Nephron progenitor cell (in vitro differentiated cells): ENCODE data around the gene MSANTD2.

Experiments used
- DNase-seq: peaks from one replicate; pipeline ENCODE4 v3.0.0; 2021
- H3K27ac Mint-ChIP-seq: 2 replicates; pipeline ENCODE4 v1.8.0; 2021; ENCODE audit warnings: mild to moderate bottlenecking, moderate library complexity, mixed read lengths
- H3K27me3 Mint-ChIP-seq: 2 replicates; pipeline ENCODE4 v1.8.0; 2021; ENCODE audit warnings: mild to moderate bottlenecking, low read depth, mixed read lengths; ENCODE audit not compliant: poor library complexity
- H3K36me3 Mint-ChIP-seq: 2 replicates; pipeline ENCODE4 v1.8.0; 2021; ENCODE audit warnings: low read depth, mixed read lengths
- H3K4me1 Mint-ChIP-seq: 2 replicates; pipeline ENCODE4 v1.8.0; 2021; ENCODE audit warnings: mixed read lengths
- H3K4me3 Mint-ChIP-seq: 2 replicates; pipeline ENCODE4 v1.8.0; 2021; ENCODE audit warnings: mild to moderate bottlenecking, moderate library complexity, mixed read lengths
- H3K9me3 Mint-ChIP-seq: 2 replicates; pipeline ENCODE4 v1.8.0; 2021; ENCODE audit warnings: mild to moderate bottlenecking, moderate library complexity, mixed read lengths
- TF ChIP-seq, protein P1 (sequence below): fragments of 200-600 bp; sonication (generic); IDR thresholded peaks from 2 replicates; pipeline ENCODE4 v1.5.0; 2021; ENCODE audit warnings: antibody characterized with exemption

Gene MSANTD2

DNA sequence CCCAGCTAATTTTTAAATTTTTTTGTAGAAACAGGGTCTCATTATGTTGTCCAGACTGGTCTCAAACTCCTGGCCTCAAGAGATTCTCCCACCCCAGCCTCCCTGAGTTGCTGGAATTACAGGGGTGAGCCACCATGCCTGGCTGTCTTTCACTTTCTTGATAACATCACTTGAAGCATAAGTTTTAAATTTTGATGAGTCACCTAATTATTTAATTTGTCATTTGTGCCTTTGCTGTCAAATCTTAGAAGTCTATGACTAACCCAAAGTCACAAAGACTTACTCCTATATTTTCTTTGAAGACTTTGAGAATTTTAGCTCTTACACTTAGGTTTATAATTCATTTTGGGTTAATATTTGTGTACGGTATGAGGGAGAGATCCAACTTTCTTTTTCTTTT lies 14.5 kb upstream of the MSANTD2 start:
- Mint-ChIP-seq H3K4me1 (no peaks in the 10 kb centered on the region), H3K27ac (no peak overlapping the region), H3K9me3 (peaks cover 16% of the 10 kb centered on the region), H3K27me3 (peaks cover 43% of the 10 kb centered on the region), H3K4me3 (no peak overlapping the region), H3K36me3 (no peaks in the 10 kb centered on the region)
- TF ChIP-seq, protein P1, sequence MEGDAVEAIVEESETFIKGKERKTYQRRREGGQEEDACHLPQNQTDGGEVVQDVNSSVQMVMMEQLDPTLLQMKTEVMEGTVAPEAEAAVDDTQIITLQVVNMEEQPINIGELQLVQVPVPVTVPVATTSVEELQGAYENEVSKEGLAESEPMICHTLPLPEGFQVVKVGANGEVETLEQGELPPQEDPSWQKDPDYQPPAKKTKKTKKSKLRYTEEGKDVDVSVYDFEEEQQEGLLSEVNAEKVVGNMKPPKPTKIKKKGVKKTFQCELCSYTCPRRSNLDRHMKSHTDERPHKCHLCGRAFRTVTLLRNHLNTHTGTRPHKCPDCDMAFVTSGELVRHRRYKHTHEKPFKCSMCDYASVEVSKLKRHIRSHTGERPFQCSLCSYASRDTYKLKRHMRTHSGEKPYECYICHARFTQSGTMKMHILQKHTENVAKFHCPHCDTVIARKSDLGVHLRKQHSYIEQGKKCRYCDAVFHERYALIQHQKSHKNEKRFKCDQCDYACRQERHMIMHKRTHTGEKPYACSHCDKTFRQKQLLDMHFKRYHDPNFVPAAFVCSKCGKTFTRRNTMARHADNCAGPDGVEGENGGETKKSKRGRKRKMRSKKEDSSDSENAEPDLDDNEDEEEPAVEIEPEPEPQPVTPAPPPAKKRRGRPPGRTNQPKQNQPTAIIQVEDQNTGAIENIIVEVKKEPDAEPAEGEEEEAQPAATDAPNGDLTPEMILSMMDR = no peak
- no peak for DNase-seq

DNA sequence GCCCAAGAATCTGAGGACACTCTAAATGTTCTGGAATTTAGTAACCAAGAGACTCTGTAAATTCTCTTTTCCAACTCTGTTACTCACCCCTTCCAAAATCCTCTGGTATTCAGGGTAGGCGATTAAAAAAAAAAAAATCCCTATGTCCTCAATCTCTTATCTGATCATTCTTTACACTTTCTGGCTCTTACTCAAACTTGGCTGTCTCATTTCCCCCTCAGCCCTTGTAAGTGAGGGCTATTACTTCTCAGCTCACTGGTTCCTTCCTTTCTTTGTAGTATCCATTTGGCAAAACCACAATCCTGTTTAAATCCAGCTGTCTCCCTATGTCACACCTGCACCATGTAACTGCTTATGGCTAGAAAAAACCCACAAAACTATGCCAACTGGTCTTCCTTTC lies 12.7 kb upstream of the MSANTD2 start:
- TF ChIP-seq, protein P1 = no peak
- no peak overlapping the region for H3K27ac Mint-ChIP-seq
- no peaks in the 10 kb centered on the region for H3K4me1 Mint-ChIP-seq
- H3K36me3 Mint-ChIP-seq = peaks cover 3% of the 10 kb centered on the region
- no peak for DNase-seq
- H3K4me3 Mint-ChIP-seq = no peak overlapping the region
- peaks cover 13% of the 10 kb centered on the region for H3K9me3 Mint-ChIP-seq
- peaks cover 30% of the 10 kb centered on the region for H3K27me3 Mint-ChIP-seq

DNA sequence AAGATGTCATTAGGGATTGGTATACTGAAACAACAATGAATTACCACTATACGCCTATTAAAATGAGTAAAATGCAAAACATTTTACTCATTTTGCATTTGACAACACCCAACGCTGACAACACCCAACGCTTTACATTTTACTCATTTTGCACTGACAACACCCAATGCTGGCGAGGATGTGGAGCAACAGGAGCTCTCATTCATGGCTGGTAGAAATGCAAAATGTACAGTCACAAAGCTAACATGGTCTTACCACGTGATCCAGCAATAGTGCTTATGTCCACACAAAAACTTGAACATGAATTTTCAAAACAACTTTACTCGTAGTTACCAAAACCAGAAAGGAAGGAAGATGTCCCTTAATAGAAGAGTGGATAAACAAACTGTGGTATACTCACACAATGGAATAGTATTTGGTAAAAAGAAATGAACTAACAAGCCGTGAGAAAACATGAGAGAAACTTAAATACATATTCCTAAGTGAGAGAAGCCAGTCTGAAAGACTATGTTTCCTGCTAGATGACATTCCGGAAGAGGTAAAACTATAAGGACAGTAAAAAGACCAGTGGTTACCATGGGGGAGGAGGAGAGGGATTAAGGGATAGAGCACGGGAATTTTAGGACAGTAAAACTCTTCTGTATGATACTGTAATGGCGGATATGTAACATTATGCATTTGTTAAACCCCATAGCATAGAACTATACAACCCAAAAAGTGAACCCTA lies 11.4 kb upstream of the MSANTD2 start:
- Mint-ChIP-seq H3K36me3 (peaks cover 17% of the 10 kb centered on the region), H3K4me1 (no peaks in the 10 kb centered on the region), H3K4me3 (no peak overlapping the region), H3K9me3 (peaks cover 10% of the 10 kb centered on the region), H3K27me3 (peaks cover 22% of the 10 kb centered on the region), H3K27ac (no peak overlapping the region)
- TF ChIP-seq, protein P1 = no peak
- no peak for DNase-seq

DNA sequence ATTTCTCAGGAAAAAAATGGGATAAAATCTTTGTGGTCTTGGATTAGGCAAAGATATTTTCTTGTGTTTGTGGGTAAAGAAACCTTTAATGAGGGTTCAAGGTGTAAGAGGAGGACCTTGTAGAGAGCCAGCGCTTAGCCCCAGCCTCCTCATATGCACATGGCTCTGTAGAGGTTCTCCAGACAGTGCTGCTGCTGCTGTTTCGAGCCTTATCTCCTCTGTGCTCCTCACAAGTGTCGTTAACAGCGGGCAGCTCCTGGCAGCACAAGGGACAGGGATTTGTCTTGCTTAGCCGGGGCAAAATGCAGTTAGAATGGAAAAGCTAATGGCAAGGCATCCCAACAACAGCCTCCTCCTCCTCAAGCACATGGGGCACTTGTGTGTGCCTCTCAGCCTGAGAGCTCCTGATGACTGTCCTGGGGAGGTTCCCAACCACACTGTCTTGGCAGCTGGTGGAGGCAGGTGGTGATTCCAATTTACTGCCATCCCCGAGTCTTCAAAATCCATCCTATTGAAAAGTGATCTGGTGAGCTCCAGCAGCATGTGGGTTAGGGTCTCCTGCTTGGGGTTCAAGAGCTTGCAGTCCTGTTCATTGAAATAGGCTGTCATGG lies 7.6 kb upstream of the MSANTD2 start:
- no peak for DNase-seq
- peak overlapping the region; percentile 27 for H3K27ac Mint-ChIP-seq
- H3K4me1 Mint-ChIP-seq = peaks cover 5% of the 10 kb centered on the region
- H3K36me3 Mint-ChIP-seq = peaks cover 40% of the 10 kb centered on the region
- H3K27me3 Mint-ChIP-seq = peaks cover 17% of the 10 kb centered on the region
- no peak overlapping the region for H3K4me3 Mint-ChIP-seq
- H3K9me3 Mint-ChIP-seq = peaks cover 7% of the 10 kb centered on the region
- TF ChIP-seq, protein P1 = no peak

DNA sequence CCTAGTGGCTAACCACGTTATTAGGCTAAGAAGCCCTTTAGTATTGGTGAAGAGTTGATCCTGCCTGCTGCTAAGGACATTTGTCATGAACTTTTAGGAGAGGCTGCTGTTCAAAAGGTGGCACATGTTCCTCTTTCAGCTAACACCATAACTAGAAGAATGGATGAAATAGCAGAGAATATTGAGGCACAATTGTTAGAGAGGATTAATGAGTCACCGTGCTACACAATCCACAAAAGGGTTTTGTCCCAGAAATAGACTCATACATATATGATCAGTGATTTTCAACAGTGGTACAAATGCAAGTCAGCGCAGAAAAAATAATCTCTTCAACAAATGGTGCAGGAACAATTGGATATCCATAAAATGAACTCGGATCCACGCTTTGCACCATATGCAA lies 7.0 kb upstream of the MSANTD2 start:
- peaks cover 7% of the 10 kb centered on the region for H3K9me3 Mint-ChIP-seq
- H3K27ac Mint-ChIP-seq = no peak overlapping the region
- no peak overlapping the region for H3K4me3 Mint-ChIP-seq
- TF ChIP-seq, protein P1 = no peak
- peaks cover 13% of the 10 kb centered on the region for H3K27me3 Mint-ChIP-seq
- no peak for DNase-seq
- H3K4me1 Mint-ChIP-seq = peaks cover 10% of the 10 kb centered on the region
- peaks cover 40% of the 10 kb centered on the region for H3K36me3 Mint-ChIP-seq

DNA sequence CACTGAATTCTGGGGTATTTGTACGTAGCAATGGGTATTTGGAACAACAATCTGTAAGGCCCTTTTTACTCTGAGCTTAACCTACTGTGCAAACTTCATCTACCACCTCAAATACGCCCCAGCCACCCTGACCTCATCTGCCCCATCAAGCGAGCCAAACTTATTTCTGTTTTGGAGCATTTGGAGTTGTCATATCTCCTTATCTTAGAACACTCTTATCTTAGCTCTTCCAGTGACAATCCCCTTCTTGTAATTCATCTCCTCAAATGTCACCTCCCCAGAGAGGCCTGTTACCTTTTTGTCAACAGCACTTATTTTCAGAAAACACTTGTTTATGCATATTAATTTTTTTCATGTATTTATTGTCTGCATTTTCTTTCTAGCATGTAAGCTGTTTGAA lies 4.7 kb upstream of the MSANTD2 start:
- Mint-ChIP-seq H3K27me3 (peaks cover 13% of the 10 kb centered on the region), H3K4me3 (no peak overlapping the region), H3K36me3 (peaks cover 40% of the 10 kb centered on the region), H3K4me1 (peaks cover 27% of the 10 kb centered on the region), H3K27ac (no peak overlapping the region), H3K9me3 (peaks cover 7% of the 10 kb centered on the region)
- DNase-seq = no peak
- TF ChIP-seq, protein P1 = no peak
